HCT116 (cell line): ENCODE data around the gene SERPIND1. TPM values are rescaled to one million over a fixed set of nuclear protein-coding genes. Genes with fewer than 3 reads are reported as not detected.

Experiments
- ATAC-seq: fragments of 200-7000 bp; cut with Tn5 transposase; 2 replicates; pipeline ENCODE4 v1.9.1; 2020; ENCODE audit warnings: mild to moderate bottlenecking, moderate library complexity
- BruUV-seq: library from RNA; stranded (reverse); fragments of 400-500 nt; replicated peaks from 2 replicates; lab custom pipeline; 2021; lab: Mats Ljungman, UMichigan
- CTCF ChIA-PET: fragments of 300-600 bp; sonication (Branson Sonifier 250); formaldehyde crosslinking; loops from one replicate; lab custom pipeline; 2021; ENCODE audit warnings: antibody characterized with exemption; lab: Charles Lee
- POLR2A ChIA-PET: fragments of 300-600, 350-600 bp; sonication (Branson Sonifier 250); formaldehyde crosslinking; loops from one replicate; lab custom pipeline; 2021; ENCODE audit warnings: antibody characterized with exemption; lab: Charles Lee
- RAD21 ChIA-PET, 2 experiments: fragments of 300-600 bp; sonication (Branson Sonifier 250); formaldehyde crosslinking; loops; one replicate each; lab custom pipeline; 2023; ENCODE audit warnings: low total read pairs in 2 of 2; ENCODE audit not compliant: uncharacterized antibody in 2 of 2, unreplicated experiment in 2 of 2, low non-redundant PET in 1 of 2; lab: Charles Lee
- DNase-seq: peaks from one replicate; pipeline ENCODE4 v3.0.0-alpha.2; 2010; ENCODE audit warnings: low read depth, low spot score
- H2AFZ ChIP-seq: fragments of 200-600 bp; shearing (Covaris generic), sonication (generic); 2 replicates; pipeline ENCODE4 v1.6.1; 2017; ENCODE audit warnings: low read depth, mixed run types, mixed read lengths, antibody characterized with exemption, low read length; ENCODE audit not compliant: poor library complexity, severe bottlenecking
- H3K27ac ChIP-seq: 2 replicates; pipeline ENCODE4 v1.5.1; 2012; ENCODE audit warnings: low read depth, low read length
- H3K27me3 ChIP-seq: fragments of 200-600 bp; sonication (generic); 2 replicates; pipeline ENCODE4 v1.6.1; 2016; ENCODE audit warnings: mixed run types, low read length, mixed read lengths; ENCODE audit not compliant: insufficient read depth
- H3K36me3 ChIP-seq, 2 experiments: fragments of 200-500 bp in 1 of 2; fragments of 200-600 bp in 1 of 2; sonication (Bioruptor generic) in 1 of 2; sonication (generic) in 1 of 2; 2 replicates each; pipeline versions ENCODE4 v1.5.1 to v1.6.1; 2014 to 2016; ENCODE audit warnings: low read length in 2 of 2, inconsistent platforms in 1 of 2, mixed read lengths in 1 of 2, mixed run types in 1 of 2; ENCODE audit not compliant: insufficient read depth in 2 of 2, control insufficient read depth in 1 of 2
- H3K4me1 ChIP-seq, 2 experiments: fragments of 200-600 bp in 1 of 2; sonication (generic) in 1 of 2; 2 replicates each; pipeline versions ENCODE4 v1.5.1 to v1.6.1; 2012 to 2017; ENCODE audit warnings: low read length in 2 of 2, inconsistent platforms in 1 of 2, mild to moderate bottlenecking in 1 of 2, mixed read lengths in 1 of 2, mixed run types in 1 of 2, moderate library complexity in 1 of 2; ENCODE audit not compliant: insufficient read depth in 2 of 2, control insufficient read depth in 1 of 2
- H3K4me2 ChIP-seq: fragments of 200-600 bp; sonication (generic); 2 replicates; pipeline ENCODE4 v1.6.1; 2017; ENCODE audit warnings: mixed run types, low read length, mixed read lengths
- H3K4me3 ChIP-seq, 2 experiments: fragments of 200-600 bp in 1 of 2; sonication (generic) in 1 of 2; replicated peaks in 1 of 2; 2 replicates each; pipeline ENCODE4 v1.5.1; 2011 to 2016; ENCODE audit warnings: low read length in 2 of 2, control low read depth in 1 of 2, low read depth in 1 of 2, mild to moderate bottlenecking in 1 of 2, mixed read lengths in 1 of 2, mixed run types in 1 of 2
- H3K79me2 ChIP-seq: fragments of 200-600 bp; sonication (generic); 2 replicates; pipeline ENCODE4 v1.6.1; 2017; ENCODE audit warnings: mild to moderate bottlenecking, mixed run types, low read length, moderate library complexity, mixed read lengths; ENCODE audit not compliant: insufficient read depth
- H3K9ac ChIP-seq: fragments of 200-600 bp; sonication (generic); 2 replicates; pipeline ENCODE4 v1.6.1; 2016; ENCODE audit warnings: low read length, mixed read lengths
- H3K9me2 ChIP-seq: fragments of 200-600 bp; sonication (generic), shearing (Covaris generic); 2 replicates; pipeline ENCODE4 v1.6.1; 2017; ENCODE audit warnings: mixed run types, mild to moderate bottlenecking, moderate library complexity; ENCODE audit not compliant: insufficient read depth
- H3K9me3 ChIP-seq, 2 experiments: fragments of 200-500 bp in 1 of 2; fragments of 200-600 bp in 1 of 2; sonication (Bioruptor generic) in 1 of 2; sonication (generic) in 1 of 2; 2 replicates each; pipeline ENCODE4 v1.6.1; 2014 to 2017; ENCODE audit warnings: low read length in 2 of 2, mixed read lengths in 2 of 2, inconsistent platforms in 1 of 2, low read depth in 1 of 2, mild to moderate bottlenecking in 1 of 2, mixed run types in 1 of 2, moderate library complexity in 1 of 2; ENCODE audit not compliant: control insufficient read depth in 1 of 2, insufficient read depth in 1 of 2
- H4K20me1 ChIP-seq: fragments of 200-600 bp; sonication (generic), shearing (Covaris generic); 2 replicates; pipeline ENCODE4 v1.6.1; 2017; ENCODE audit warnings: mixed run types, mild to moderate bottlenecking, moderate library complexity; ENCODE audit not compliant: insufficient read depth
- CBX3 ChIP-seq: IDR thresholded peaks from 2 replicates; pipeline ENCODE4 v1.6.1; 2012; ENCODE audit warnings: low read depth
- POLR2A ChIP-seq: IDR thresholded peaks from 2 replicates; pipeline ENCODE4 v1.7.0; 2011; ENCODE audit warnings: borderline replicate concordance; ENCODE audit not compliant: insufficient read depth, insufficient read length; ENCODE audit errors: extremely low read depth
- POLR2AphosphoS5 ChIP-seq: IDR thresholded peaks from 2 replicates; pipeline ENCODE4 v1.6.1; 2011; ENCODE audit warnings: mild to moderate bottlenecking, low read depth, low read length, moderate library complexity
- RAD21 ChIP-seq: IDR thresholded peaks from 2 replicates; pipeline ENCODE4 v1.6.1; 2012; ENCODE audit warnings: low read depth, mild to moderate bottlenecking
- SIN3A ChIP-seq: IDR thresholded peaks from 2 replicates; pipeline ENCODE4 v1.6.1; 2012; ENCODE audit warnings: low read depth
- SP1 ChIP-seq: IDR thresholded peaks from 2 replicates; pipeline ENCODE4 v1.6.1; 2012; ENCODE audit warnings: low read depth
- SRF ChIP-seq: IDR thresholded peaks from 2 replicates; pipeline ENCODE4 v1.6.1; 2012; ENCODE audit warnings: low read depth
- YY1 ChIP-seq: IDR thresholded peaks from 2 replicates; pipeline ENCODE4 v1.6.1; 2011; ENCODE audit warnings: low read length, low read depth, moderate library complexity, mild to moderate bottlenecking; ENCODE audit not compliant: insufficient replicate concordance; ENCODE audit errors: extremely low read depth
- ZFX ChIP-seq: fragments of 450-650 bp; IDR thresholded peaks from 2 replicates; pipeline ENCODE4 v1.6.1; 2017
- ZNF274 ChIP-seq: fragments of 200-500 bp; sonication (Bioruptor generic); IDR thresholded peaks from 2 replicates; pipeline ENCODE4 v1.6.1; 2014; ENCODE audit warnings: mild to moderate bottlenecking, low read depth, low read length, inconsistent platforms
- intact Hi-C: fragments of 100-400 bp; cut with micrococcal nuclease; formaldehyde crosslinking; loops from 2 replicates; pipeline ENCODE4 v1.10.0; 2022
- total RNA-seq: library from RNA; stranded (reverse); gene quantifications from one replicate; pipeline ENCODE4 v1.2.1, GENCODE V29; 2021; ENCODE audit not compliant: unreplicated experiment
- TF ChIP-seq, protein P1 (sequence below): IDR thresholded peaks from 2 replicates; pipeline ENCODE4 v1.6.1; 2011; ENCODE audit warnings: mild to moderate bottlenecking, low read length, moderate library complexity; ENCODE audit not compliant: insufficient replicate concordance; ENCODE audit errors: extremely low read depth
- TF ChIP-seq, protein P2 (sequence below): IDR thresholded peaks from 2 replicates; pipeline ENCODE4 v1.6.1; 2012
- TF ChIP-seq, protein P3 (sequence below), 3 experiments: fragments of 200-600 bp in 1 of 3; sonication (generic) in 1 of 3; IDR thresholded peaks in 2 of 3; conservative IDR thresholded peaks in 1 of 3; 2 replicates each; pipeline ENCODE4 v1.5.1; 2012 to 2017; ENCODE audit warnings: low read depth in 2 of 3, low read length in 2 of 3, antibody characterized with exemption in 1 of 3, borderline replicate concordance in 1 of 3, control low read depth in 1 of 3, mild to moderate bottlenecking in 1 of 3, mixed read lengths in 1 of 3, mixed run types in 1 of 3, moderate library complexity in 1 of 3; ENCODE audit not compliant: insufficient read depth in 1 of 3

SERPIND1 gene
- total RNA-seq, 1 experiment from 2014 or later = 0.25 TPM

DNA sequence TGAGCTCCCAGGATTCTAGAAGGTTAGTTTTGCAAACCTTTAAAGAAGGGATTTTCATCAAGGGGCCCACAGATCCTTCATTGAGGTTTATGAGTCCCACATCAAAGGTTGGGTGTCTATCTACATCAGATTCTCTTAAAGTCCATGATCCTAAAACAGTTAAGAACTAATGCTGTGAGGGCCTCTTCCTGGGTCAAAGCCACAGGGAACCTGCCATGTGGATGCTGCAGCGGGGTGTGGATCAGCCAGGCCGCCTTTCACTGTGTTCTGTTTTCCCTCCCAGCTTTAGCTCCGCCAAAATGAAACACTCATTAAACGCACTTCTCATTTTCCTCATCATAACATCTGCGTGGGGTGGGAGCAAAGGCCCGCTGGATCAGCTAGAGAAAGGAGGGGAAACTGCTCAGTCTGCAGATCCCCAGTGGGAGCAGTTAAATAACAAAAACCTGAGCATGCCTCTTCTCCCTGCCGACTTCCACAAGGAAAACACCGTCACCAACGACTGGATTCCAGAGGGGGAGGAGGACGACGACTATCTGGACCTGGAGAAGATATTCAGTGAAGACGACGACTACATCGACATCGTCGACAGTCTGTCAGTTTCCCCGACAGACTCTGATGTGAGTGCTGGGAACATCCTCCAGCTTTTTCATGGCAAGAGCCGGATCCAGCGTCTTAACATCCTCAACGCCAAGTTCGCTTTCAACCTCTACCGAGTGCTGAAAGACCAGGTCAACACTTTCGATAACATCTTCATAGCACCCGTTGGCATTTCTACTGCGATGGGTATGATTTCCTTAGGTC is 5.3 kb downstream of the SERPIND1 start:
- DNase-seq (no peak), ATAC-seq (no peak)
- no peak for TF ChIP-seq CBX3
- TF ChIP-seq, protein P1, sequence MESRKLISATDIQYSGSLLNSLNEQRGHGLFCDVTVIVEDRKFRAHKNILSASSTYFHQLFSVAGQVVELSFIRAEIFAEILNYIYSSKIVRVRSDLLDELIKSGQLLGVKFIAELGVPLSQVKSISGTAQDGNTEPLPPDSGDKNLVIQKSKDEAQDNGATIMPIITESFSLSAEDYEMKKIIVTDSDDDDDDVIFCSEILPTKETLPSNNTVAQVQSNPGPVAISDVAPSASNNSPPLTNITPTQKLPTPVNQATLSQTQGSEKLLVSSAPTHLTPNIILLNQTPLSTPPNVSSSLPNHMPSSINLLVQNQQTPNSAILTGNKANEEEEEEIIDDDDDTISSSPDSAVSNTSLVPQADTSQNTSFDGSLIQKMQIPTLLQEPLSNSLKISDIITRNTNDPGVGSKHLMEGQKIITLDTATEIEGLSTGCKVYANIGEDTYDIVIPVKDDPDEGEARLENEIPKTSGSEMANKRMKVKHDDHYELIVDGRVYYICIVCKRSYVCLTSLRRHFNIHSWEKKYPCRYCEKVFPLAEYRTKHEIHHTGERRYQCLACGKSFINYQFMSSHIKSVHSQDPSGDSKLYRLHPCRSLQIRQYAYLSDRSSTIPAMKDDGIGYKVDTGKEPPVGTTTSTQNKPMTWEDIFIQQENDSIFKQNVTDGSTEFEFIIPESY = no peak
- TF ChIP-seq YY1 = no peak
- TF ChIP-seq SIN3A = no peak
- TF ChIP-seq POLR2AphosphoS5 = no peak
- TF ChIP-seq POLR2A = no peak
- TF ChIP-seq, protein P2, sequence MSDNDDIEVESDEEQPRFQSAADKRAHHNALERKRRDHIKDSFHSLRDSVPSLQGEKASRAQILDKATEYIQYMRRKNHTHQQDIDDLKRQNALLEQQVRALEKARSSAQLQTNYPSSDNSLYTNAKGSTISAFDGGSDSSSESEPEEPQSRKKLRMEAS = no peak
- TF ChIP-seq SRF = no peak
- TF ChIP-seq SP1 = no peak
- TF ChIP-seq, protein P3, sequence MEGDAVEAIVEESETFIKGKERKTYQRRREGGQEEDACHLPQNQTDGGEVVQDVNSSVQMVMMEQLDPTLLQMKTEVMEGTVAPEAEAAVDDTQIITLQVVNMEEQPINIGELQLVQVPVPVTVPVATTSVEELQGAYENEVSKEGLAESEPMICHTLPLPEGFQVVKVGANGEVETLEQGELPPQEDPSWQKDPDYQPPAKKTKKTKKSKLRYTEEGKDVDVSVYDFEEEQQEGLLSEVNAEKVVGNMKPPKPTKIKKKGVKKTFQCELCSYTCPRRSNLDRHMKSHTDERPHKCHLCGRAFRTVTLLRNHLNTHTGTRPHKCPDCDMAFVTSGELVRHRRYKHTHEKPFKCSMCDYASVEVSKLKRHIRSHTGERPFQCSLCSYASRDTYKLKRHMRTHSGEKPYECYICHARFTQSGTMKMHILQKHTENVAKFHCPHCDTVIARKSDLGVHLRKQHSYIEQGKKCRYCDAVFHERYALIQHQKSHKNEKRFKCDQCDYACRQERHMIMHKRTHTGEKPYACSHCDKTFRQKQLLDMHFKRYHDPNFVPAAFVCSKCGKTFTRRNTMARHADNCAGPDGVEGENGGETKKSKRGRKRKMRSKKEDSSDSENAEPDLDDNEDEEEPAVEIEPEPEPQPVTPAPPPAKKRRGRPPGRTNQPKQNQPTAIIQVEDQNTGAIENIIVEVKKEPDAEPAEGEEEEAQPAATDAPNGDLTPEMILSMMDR (IDR thresholded peaks at IDR 0.05 in 2 of 3, conservative IDR thresholded peaks at IDR 0.05 in 1 of 3; ENCODE audit: borderline replicate concordance in 1 of 3, insufficient read depth in 1 of 3, low read depth in 2 of 3, low read length in 2 of 3) = no peak
- no peak for TF ChIP-seq ZNF274
- TF ChIP-seq RAD21 = no peak
- no peak for TF ChIP-seq ZFX
- POLR2A ChIA-PET = no interaction called here
- no peak overlapping the region for H3K4me2 ChIP-seq
- H3K36me3 ChIP-seq = no peaks in the 10 kb centered on the region; a peak in 1 of 4 replicates
- CTCF ChIA-PET = no interaction called here
- H3K4me3 ChIP-seq = no peak overlapping the region
- no peaks in the 10 kb centered on the region for H3K9me3 ChIP-seq
- H3K27ac ChIP-seq = no peak overlapping the region
- peaks cover 18 to 19% of the 10 kb centered on the region in 2 experiments for H3K4me1 ChIP-seq
- H3K79me2 ChIP-seq = no peaks in the 10 kb centered on the region
- H2AFZ ChIP-seq = no peak overlapping the region
- H3K9me2 ChIP-seq = no peaks in the 10 kb centered on the region
- no peak overlapping the region for H3K9ac ChIP-seq
- RAD21 ChIA-PET = no interaction called here
- intact Hi-C loops = no loop called here
- no TSS peak for BruUV-seq
- no peaks in the 10 kb centered on the region for H3K27me3 ChIP-seq
- no peaks in the 10 kb centered on the region for H4K20me1 ChIP-seq
